GM18508 (cell line): ENCODE data around the gene MINAR1.
"Not testable (repeated sequence)": the region's sequence is repeated elsewhere in the genome, so short reads cannot be mapped to it uniquely, and the experiment has no call there.

Experiments used
- ATAC-seq: cut with Tn5 transposase; IDR thresholded peaks from one replicate; pipeline ENCODE4 v1.9.1; 2021; ENCODE audit warnings: moderate number of reproducible peaks; ENCODE audit not compliant: insufficient read depth, unreplicated experiment

MINAR1 gene

GRCh38 chr15:79431636-79432344, at the start of gene MINAR1:
Gene MINAR1 (plus strand): TSS chr15:79432336. CDS start chr15:79456148, 23,812 bp downstream.
- ATAC-seq = no peak

GRCh38 chr15:79394231-79394630, 37.9 kb upstream of the MINAR1 start:
- ATAC-seq = no peak

GRCh38 chr15:79396850-79397249, 35.3 kb upstream of the MINAR1 start:
- no peak for ATAC-seq

- ATAC-seq = no peak
These were observed 34.7 kb upstream of the MINAR1 start for GRCh38 chr15:79397269-79397910.

GRCh38 chr15:79399606-79400005, 32.5 kb upstream of the MINAR1 start:
- no peak for ATAC-seq

GRCh38 chr15:79400650-79401049, 31.5 kb upstream of the MINAR1 start:
- no peak for ATAC-seq

GRCh38 chr15:79401301-79401700, 30.8 kb upstream of the MINAR1 start:
- ATAC-seq = no peak

- ATAC-seq = no peak
These were observed 30.0 kb upstream of the MINAR1 start for GRCh38 chr15:79402136-79402535.

- ATAC-seq = no peak
These were observed 28.6 kb upstream of the MINAR1 start for GRCh38 chr15:79403501-79403900.

GRCh38 chr15:79406210-79406609, 25.9 kb upstream of the MINAR1 start:
- no peak for ATAC-seq

- no peak for ATAC-seq
These were observed 24.1 kb upstream of the MINAR1 start for GRCh38 chr15:79408041-79408440.

GRCh38 chr15:79410237-79410636, 21.9 kb upstream of the MINAR1 start:
- no peak for ATAC-seq

GRCh38 chr15:79412010-79412409, 20.1 kb upstream of the MINAR1 start:
- ATAC-seq = no peak

GRCh38 chr15:79412429-79412828, 19.7 kb upstream of the MINAR1 start:
- no peak for ATAC-seq

GRCh38 chr15:79416876-79417275, 15.3 kb upstream of the MINAR1 start:
- no peak for ATAC-seq

- no peak for ATAC-seq
These were observed 13.3 kb upstream of the MINAR1 start for GRCh38 chr15:79418693-79419279.

- ATAC-seq = no peak
These were observed 6.4 kb upstream of the MINAR1 start for GRCh38 chr15:79425591-79426295.

GRCh38 chr15:79426899-79427298, 5.2 kb upstream of the MINAR1 start:
- not testable (repeated sequence) for ATAC-seq

GRCh38 chr15:79427781-79428598, 4.1 kb upstream of the MINAR1 start:
- no peak for ATAC-seq
